Gastroesophageal sphincter (tissue), 4 donors: Measurements from ENCODE around the gene NRL. TPM values are rescaled to one million over a fixed set of nuclear protein-coding genes. Genes with fewer than 3 reads are reported as not detected.

Experiments
- ATAC-seq: fragments of 150-250 bp; one replicate; pipeline ENCODE4 v1.9.1; 2016; ENCODE audit warnings: mild to moderate bottlenecking, moderate library complexity
- H3K27ac ChIP-seq, 4 donors: fragments of 200-600 bp; sonication (generic) in 3 of 4; 1 replicate in 3 of 4; 2 replicates in 1 of 4; pipeline ENCODE4 v1.5.1; 2016 to 2019
- H3K27me3 ChIP-seq: fragments of 200-600 bp; sonication (generic); one replicate; pipeline ENCODE4 v1.5.1; 2019
- H3K36me3 ChIP-seq, 2 donors: fragments of 200-600 bp; sonication (generic); one replicate each; pipeline ENCODE4 v1.5.1; 2019; ENCODE audit warnings: control low read depth in 1 of 2
- H3K4me1 ChIP-seq, 3 donors: fragments of 200-600 bp; sonication (generic); 1 replicate in 2 of 3; 2 replicates in 1 of 3; pipeline ENCODE4 v1.5.1; 2016 to 2019; ENCODE audit warnings: control low read depth in 2 of 3
- H3K4me3 ChIP-seq, 2 donors: fragments of 200-600 bp; sonication (generic); one replicate each; pipeline ENCODE4 v1.5.1; 2019; ENCODE audit warnings: mild to moderate bottlenecking in 1 of 2, moderate library complexity in 1 of 2
- H3K9me3 ChIP-seq, 3 donors: fragments of 200-600 bp; sonication (generic); one replicate each; pipeline ENCODE4 v1.5.1; 2017 to 2019; ENCODE audit warnings: control low read depth in 2 of 3
- EP300 ChIP-seq: sonication (generic); formaldehyde crosslinking; IDR thresholded peaks from one replicate; pipeline ENCODE4 v1.6.1; 2017; ENCODE audit warnings: antibody characterized with exemption, mild to moderate bottlenecking
- POLR2A ChIP-seq, 2 donors: fragments of 450-650 bp; IDR thresholded peaks; one replicate each; pipeline ENCODE4 v1.6.1; 2017; ENCODE audit warnings: antibody characterized with exemption in 2 of 2, mild to moderate bottlenecking in 2 of 2, moderate library complexity in 1 of 2
- POLR2AphosphoS5 ChIP-seq: sonication (generic); formaldehyde crosslinking; IDR thresholded peaks from one replicate; pipeline ENCODE4 v1.6.1; 2017; ENCODE audit warnings: antibody characterized with exemption
- WGBS, 2 donors: methylation state at CpG; one replicate each; pipeline ENCODE4 v1.1.5; 2018; ENCODE audit warnings: low coverage in 1 of 2; 5-methylcytosine and 5-hydroxymethylcytosine counted together
- total RNA-seq, 4 donors: library from RNA; depleted of rRNA; stranded (reverse); fragments of >200 nt; gene quantifications; one replicate each; pipeline ENCODE4 v1.1.0, GENCODE V29; 2016
- TF ChIP-seq, protein P1 (sequence below), 4 experiments: fragments of 200-600 bp in 2 of 4; fragments of 450-650 bp in 2 of 4; sonication (generic) in 1 of 4; IDR thresholded peaks; one replicate each; pipeline ENCODE4 v1.5.1; 2017 to 2019; ENCODE audit warnings: antibody characterized with exemption in 4 of 4, mild to moderate bottlenecking in 2 of 4, moderate library complexity in 2 of 4

NRL gene
- total RNA-seq, 4 donors from 2014 or later = 0.81 to 10.4 (median 5.0) TPM; not detected in 1

DNA sequence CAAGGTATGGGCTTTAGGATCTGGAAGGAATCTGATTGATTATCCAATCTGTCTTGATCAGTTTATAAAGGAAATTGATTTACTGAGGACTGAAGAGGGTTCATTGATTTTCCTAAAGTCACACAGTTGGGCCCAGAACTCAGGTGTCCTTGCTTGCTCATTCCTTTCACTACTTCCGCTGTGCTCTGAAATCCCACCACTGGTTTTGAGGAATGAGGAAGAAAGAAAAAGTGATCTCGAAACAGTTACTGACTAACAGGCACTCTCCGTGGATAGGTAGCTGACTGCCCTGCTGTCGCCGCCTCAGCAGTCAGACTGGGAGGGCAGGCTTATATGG is 15.6 kb upstream of the NRL start, which contains the start of gene FITM1:
TSS of gene FITM1 (plus strand) at position 280 of the 337 bp plus-strand sequence. CDS start 905 bp downstream, outside the sequence.
- Histone ChIP-seq H3K27ac (peak within 1 kb of the TSS in 3 of 4 donors; percentile 46 to 69 (median 58)), H3K27me3 (no peaks in the 10 kb centered on the region), H3K9me3 (no peaks in the 10 kb centered on the region), H3K4me3 (no peak within 1 kb of the TSS), H3K36me3 (no peaks in the 10 kb centered on the region), H3K4me1 (peaks cover 0 to 22% (median 2%) of the 10 kb centered on the region in 3 donors)
- no peak for ATAC-seq
- TF ChIP-seq POLR2AphosphoS5 (no peak), POLR2A (IDR thresholded peaks at IDR 0.05) (no peak), EP300 (no peak)
- TF ChIP-seq, protein P1, sequence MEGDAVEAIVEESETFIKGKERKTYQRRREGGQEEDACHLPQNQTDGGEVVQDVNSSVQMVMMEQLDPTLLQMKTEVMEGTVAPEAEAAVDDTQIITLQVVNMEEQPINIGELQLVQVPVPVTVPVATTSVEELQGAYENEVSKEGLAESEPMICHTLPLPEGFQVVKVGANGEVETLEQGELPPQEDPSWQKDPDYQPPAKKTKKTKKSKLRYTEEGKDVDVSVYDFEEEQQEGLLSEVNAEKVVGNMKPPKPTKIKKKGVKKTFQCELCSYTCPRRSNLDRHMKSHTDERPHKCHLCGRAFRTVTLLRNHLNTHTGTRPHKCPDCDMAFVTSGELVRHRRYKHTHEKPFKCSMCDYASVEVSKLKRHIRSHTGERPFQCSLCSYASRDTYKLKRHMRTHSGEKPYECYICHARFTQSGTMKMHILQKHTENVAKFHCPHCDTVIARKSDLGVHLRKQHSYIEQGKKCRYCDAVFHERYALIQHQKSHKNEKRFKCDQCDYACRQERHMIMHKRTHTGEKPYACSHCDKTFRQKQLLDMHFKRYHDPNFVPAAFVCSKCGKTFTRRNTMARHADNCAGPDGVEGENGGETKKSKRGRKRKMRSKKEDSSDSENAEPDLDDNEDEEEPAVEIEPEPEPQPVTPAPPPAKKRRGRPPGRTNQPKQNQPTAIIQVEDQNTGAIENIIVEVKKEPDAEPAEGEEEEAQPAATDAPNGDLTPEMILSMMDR (IDR thresholded peaks at IDR 0.05) = no peak
- 80 to 86% methylated on average over 1 of the region's 5 CpGs for WGBS, 2 donors

DNA sequence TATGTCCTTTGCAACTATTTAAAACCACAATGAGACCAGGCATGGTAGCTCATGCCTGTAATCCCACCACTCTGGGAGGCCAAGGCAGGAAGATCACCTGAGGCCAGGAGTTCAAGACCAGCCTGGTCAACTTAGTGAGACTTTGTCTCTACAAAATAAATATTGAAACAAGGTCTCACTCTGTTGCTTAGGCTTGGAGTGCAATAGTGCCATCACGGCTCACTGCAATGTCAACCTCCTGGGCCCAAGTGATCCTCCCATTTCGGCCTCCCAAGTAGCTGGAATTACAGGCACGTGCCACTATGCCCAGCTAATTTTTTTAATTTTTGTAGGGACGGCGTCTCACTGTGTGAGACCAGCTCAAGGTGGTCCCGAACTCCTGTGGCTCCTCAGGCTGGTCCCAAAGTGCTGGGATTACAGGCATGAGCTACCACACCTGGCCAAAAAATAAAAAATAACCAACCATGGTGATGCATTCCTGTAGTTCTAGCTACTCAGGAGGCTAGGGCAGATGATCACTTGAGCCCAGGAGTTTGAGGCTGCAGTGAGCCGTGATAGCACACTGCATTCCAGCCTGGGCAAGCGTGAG is 14.8 kb upstream of the NRL start:
- no peak for ATAC-seq
- Histone ChIP-seq H3K4me3 (no peak overlapping the region), H3K27me3 (no peaks in the 10 kb centered on the region), H3K9me3 (no peaks in the 10 kb centered on the region), H3K4me1 (peaks cover 0 to 20% (median 2%) of the 10 kb centered on the region in 3 donors), H3K36me3 (peaks cover 0 to 5% of the 10 kb centered on the region in 2 donors), H3K27ac (no peak overlapping the region)
- 94 to 96% methylated on average over 3 to 5 of the region's 8 CpGs for WGBS, 2 donors
- TF ChIP-seq POLR2AphosphoS5 (no peak), POLR2A (IDR thresholded peaks at IDR 0.05) (no peak), EP300 (no peak)
- TF ChIP-seq, protein P1 (IDR thresholded peaks at IDR 0.05) = no peak

DNA sequence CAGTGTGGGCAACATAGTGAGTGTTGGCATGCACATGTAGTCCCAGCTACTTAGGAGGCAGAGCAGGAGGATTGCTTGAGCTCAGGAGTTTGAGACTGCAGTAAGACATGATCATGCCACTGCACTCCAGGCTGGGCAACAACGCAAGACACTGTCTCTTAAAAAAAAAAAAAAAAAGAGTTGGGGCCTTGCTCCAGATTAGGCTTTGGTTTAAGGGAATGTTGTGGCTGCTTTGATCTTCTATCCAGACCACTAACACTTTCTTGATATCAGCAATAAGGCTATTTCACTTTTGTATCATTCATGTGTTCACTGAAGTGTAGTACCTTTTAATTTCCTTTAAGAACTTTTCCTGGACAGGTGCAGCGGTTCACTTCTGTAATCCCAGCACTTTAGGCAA is 12.9 kb upstream of the NRL start:
- ATAC-seq = no peak
- H3K4me3 ChIP-seq = no peak overlapping the region
- H3K27ac ChIP-seq = no peak overlapping the region
- H3K36me3 ChIP-seq = peaks cover 0 to 23% of the 10 kb centered on the region in 2 donors
- peaks cover 0 to 20% (median 2%) of the 10 kb centered on the region in 3 donors for H3K4me1 ChIP-seq
- 100% methylated on average over 2 of the region's 2 CpGs; no CpG with 5 or more reads in 1 of the 2 donors for WGBS, 2 donors
- TF ChIP-seq POLR2AphosphoS5 (no peak), POLR2A (IDR thresholded peaks at IDR 0.05) (no peak), EP300 (no peak)
- TF ChIP-seq, protein P1 (IDR thresholded peaks at IDR 0.05) = no peak
- H3K27me3 ChIP-seq = no peaks in the 10 kb centered on the region
- H3K9me3 ChIP-seq = no peaks in the 10 kb centered on the region

DNA sequence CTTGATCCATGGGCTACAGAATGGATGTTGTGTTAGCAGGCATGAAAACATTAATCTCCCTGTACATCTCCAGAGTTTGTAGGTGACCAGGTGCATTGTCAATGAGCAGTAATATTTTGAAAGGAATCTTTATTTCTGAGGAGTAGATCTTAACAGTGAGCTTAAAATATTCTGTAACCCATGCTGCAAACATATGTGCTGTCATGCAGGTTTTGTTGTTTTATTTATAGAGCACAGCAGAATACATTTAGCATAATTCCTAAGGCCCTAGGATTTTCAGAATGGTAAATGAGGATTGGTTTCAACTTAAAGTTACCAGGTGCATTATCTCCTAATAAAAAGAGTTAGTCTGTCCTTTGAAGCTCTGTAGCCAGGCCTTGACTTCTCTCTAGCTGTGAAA is 12.2 kb upstream of the NRL start:
- TF ChIP-seq POLR2AphosphoS5 (no peak), POLR2A (IDR thresholded peaks at IDR 0.05) (no peak), EP300 (no peak)
- TF ChIP-seq, protein P1 (IDR thresholded peaks at IDR 0.05) = no peak
- Histone ChIP-seq H3K27ac (no peak overlapping the region), H3K9me3 (no peaks in the 10 kb centered on the region), H3K27me3 (no peaks in the 10 kb centered on the region), H3K36me3 (peaks cover 0 to 30% of the 10 kb centered on the region in 2 donors), H3K4me3 (no peak overlapping the region), H3K4me1 (peaks cover 0 to 13% (median 2%) of the 10 kb centered on the region in 3 donors)
- ATAC-seq = no peak
